H9 (cell line): Measurements from ENCODE around the gene PRLH. TPM values are rescaled to one million over a fixed set of nuclear protein-coding genes. Genes with fewer than 3 reads are reported as not detected.

Source experiments
- DNase-seq: peaks from one replicate; pipeline ENCODE4 v3.0.0-alpha.2; 2017
- H2AFZ ChIP-seq: one replicate; pipeline ENCODE4 v1.6.1; 2013; ENCODE audit warnings: mild to moderate bottlenecking, low read length, control low read depth, moderate library complexity
- H2AK5ac ChIP-seq: 2 replicates; pipeline ENCODE4 v1.6.1; 2013; ENCODE audit warnings: low read length, control low read depth, mixed read lengths; ENCODE audit not compliant: insufficient read length
- H2BK120ac ChIP-seq: one replicate; pipeline ENCODE4 v1.6.1; 2013; ENCODE audit warnings: low read depth, mild to moderate bottlenecking, low read length, control low read depth, inconsistent platforms; ENCODE audit not compliant: poor library complexity, severe bottlenecking
- H2BK12ac ChIP-seq: 2 replicates; pipeline ENCODE4 v1.6.1; 2013; ENCODE audit warnings: low read length, control low read depth, mixed read lengths, low read depth; ENCODE audit not compliant: insufficient read length
- H2BK15ac ChIP-seq: 2 replicates; pipeline ENCODE4 v1.6.1; 2013; ENCODE audit warnings: low read depth, low read length, control low read depth
- H2BK20ac ChIP-seq: one replicate; pipeline ENCODE4 v1.6.1; 2013; ENCODE audit warnings: low read depth, mild to moderate bottlenecking, low read length, control low read depth, inconsistent platforms; ENCODE audit not compliant: poor library complexity, severe bottlenecking
- H2BK5ac ChIP-seq: 2 replicates; pipeline ENCODE4 v1.6.1; 2013; ENCODE audit warnings: low read length, control low read depth, mixed read lengths; ENCODE audit not compliant: insufficient read length
- H3K14ac ChIP-seq: 2 replicates; pipeline ENCODE4 v1.6.1; 2013; ENCODE audit warnings: low read length, control low read depth; ENCODE audit not compliant: insufficient read depth
- H3K18ac ChIP-seq: 2 replicates; pipeline ENCODE4 v1.6.1; 2013; ENCODE audit warnings: low read depth, mild to moderate bottlenecking, mixed read lengths, low read length, control low read depth; ENCODE audit not compliant: insufficient read length
- H3K23ac ChIP-seq: 2 replicates; pipeline ENCODE4 v1.6.1; 2013; ENCODE audit warnings: low read length, control low read depth, mixed read lengths, low read depth; ENCODE audit not compliant: insufficient read length
- H3K23me2 ChIP-seq: 2 replicates; pipeline ENCODE4 v1.6.1; 2013; ENCODE audit warnings: low read depth, mild to moderate bottlenecking, mixed read lengths, low read length, control low read depth; ENCODE audit not compliant: insufficient read length, poor library complexity, severe bottlenecking
- H3K27ac ChIP-seq: 2 replicates; pipeline ENCODE4 v1.5.1; 2013; ENCODE audit warnings: low read length, control low read depth, mixed read lengths, low read depth; ENCODE audit not compliant: insufficient read length
- H3K27me3 ChIP-seq: 2 replicates; pipeline ENCODE4 v1.6.1; 2013; ENCODE audit warnings: low read length, control low read depth, inconsistent platforms; ENCODE audit not compliant: insufficient read depth
- H3K4ac ChIP-seq: 2 replicates; pipeline ENCODE4 v1.6.1; 2013; ENCODE audit warnings: low read depth, mild to moderate bottlenecking, control low read depth, inconsistent platforms, low read length, moderate library complexity
- H3K4me1 ChIP-seq: 2 replicates; pipeline ENCODE4 v1.6.1; 2013; ENCODE audit warnings: low read length, control low read depth, inconsistent platforms; ENCODE audit not compliant: insufficient read depth
- H3K4me2 ChIP-seq: 2 replicates; pipeline ENCODE4 v1.6.1; 2013; ENCODE audit warnings: low read length, control low read depth, mixed read lengths; ENCODE audit not compliant: insufficient read length, insufficient read depth
- H3K56ac ChIP-seq: 2 replicates; pipeline ENCODE4 v1.6.1; 2013; ENCODE audit warnings: low read depth, mild to moderate bottlenecking, mixed read lengths, low read length, control low read depth; ENCODE audit not compliant: insufficient read length
- H3K79me1 ChIP-seq: 2 replicates; pipeline ENCODE4 v1.6.1; 2013; ENCODE audit warnings: low read depth, mild to moderate bottlenecking, moderate library complexity, low read length, control low read depth, inconsistent platforms; ENCODE audit not compliant: insufficient read depth, poor library complexity, severe bottlenecking
- H3K79me2 ChIP-seq: 2 replicates; pipeline ENCODE4 v1.6.1; 2013; ENCODE audit warnings: low read length, control low read depth, inconsistent platforms; ENCODE audit not compliant: insufficient read depth
- H3K9ac ChIP-seq: 2 replicates; pipeline ENCODE4 v1.6.1; 2013; ENCODE audit warnings: low read length, control low read depth, mixed read lengths; ENCODE audit not compliant: insufficient read length; ENCODE audit errors: extremely low read depth
- H3K9me3 ChIP-seq: one replicate; pipeline ENCODE4 v1.6.1; 2013; ENCODE audit warnings: low read depth, low read length, inconsistent platforms; ENCODE audit not compliant: control insufficient read depth
- H3T11ph ChIP-seq: one replicate; pipeline ENCODE4 v1.6.1; 2013; ENCODE audit warnings: mild to moderate bottlenecking, low read length, control low read depth, inconsistent platforms
- H4K20me1 ChIP-seq: one replicate; pipeline ENCODE4 v1.6.1; 2013; ENCODE audit not compliant: control insufficient read depth, insufficient read length, insufficient read depth
- H4K5ac ChIP-seq: 2 replicates; pipeline ENCODE4 v1.6.1; 2013; ENCODE audit warnings: low read depth, mild to moderate bottlenecking, mixed read lengths, low read length, control low read depth; ENCODE audit not compliant: insufficient read length
- H4K8ac ChIP-seq: replicated peaks from 2 replicates; pipeline ENCODE4 v1.6.1; 2013; ENCODE audit warnings: low read length, control low read depth, mixed read lengths, low read depth; ENCODE audit not compliant: insufficient read length
- H4K91ac ChIP-seq: 2 replicates; pipeline ENCODE4 v1.6.1; 2013; ENCODE audit warnings: low read depth, mild to moderate bottlenecking, moderate library complexity, mixed read lengths, low read length, control low read depth; ENCODE audit not compliant: insufficient read length
- H3K27ac Mint-ChIP-seq, 3 experiments: 2 replicates in 2 of 3; 3 replicates in 1 of 3; pipeline ENCODE4 v1.8.0; 2020 to 2021; ENCODE audit warnings: mixed read lengths in 3 of 3, mild to moderate bottlenecking in 1 of 3, moderate library complexity in 1 of 3
- H3K27me3 Mint-ChIP-seq: 2 replicates; pipeline ENCODE4 v1.8.0; 2021; ENCODE audit warnings: low read depth, mild to moderate bottlenecking, moderate library complexity, mixed read lengths
- H3K36me3 Mint-ChIP-seq, 3 experiments: 2 replicates in 2 of 3; 3 replicates in 1 of 3; pipeline ENCODE4 v1.8.0; 2020 to 2021; ENCODE audit warnings: low read depth in 3 of 3, mixed read lengths in 3 of 3; ENCODE audit not compliant: insufficient read depth in 1 of 3
- H3K4me1 Mint-ChIP-seq, 2 experiments: 2 replicates each; pipeline ENCODE4 v1.8.0; 2020; ENCODE audit warnings: mixed read lengths in 2 of 2
- H3K4me3 Mint-ChIP-seq, 2 experiments: 2 replicates in 1 of 2; 3 replicates in 1 of 2; pipeline ENCODE4 v1.8.0; 2020 to 2021; ENCODE audit warnings: mild to moderate bottlenecking in 2 of 2, mixed read lengths in 2 of 2, moderate library complexity in 1 of 2
- H3K9me3 Mint-ChIP-seq, 2 experiments: 2 replicates in 1 of 2; 3 replicates in 1 of 2; pipeline ENCODE4 v1.8.0; 2020; ENCODE audit warnings: mild to moderate bottlenecking in 2 of 2, mixed read lengths in 2 of 2, moderate library complexity in 1 of 2
- WGBS: extraction: QIAGEN DNeasy Blood & Tissue Kit; methylation state at CpG from one replicate; pipeline ENCODE4 v1.1.7; 2013; ENCODE audit warnings: missing lambda C conversion rate, low lambda C conversion rate, mixed read lengths; ENCODE audit not compliant: insufficient read length; ENCODE audit errors: extremely low coverage; 5-methylcytosine and 5-hydroxymethylcytosine counted together
- total RNA-seq: library from RNA; stranded (reverse); gene quantifications from 2 replicates; pipeline ENCODE4 v1.2.1, GENCODE V29; 2021
- TF ChIP-seq, protein P1 (sequence below): fragments of 200-600 bp; sonication (generic); conservative IDR thresholded peaks from 3 replicates; pipeline ENCODE4 v1.8.0; 2021; ENCODE audit warnings: antibody characterized with exemption, mild to moderate bottlenecking

The PRLH gene
- total RNA-seq, 1 experiment from 2014 or later, result not detected

DNA sequence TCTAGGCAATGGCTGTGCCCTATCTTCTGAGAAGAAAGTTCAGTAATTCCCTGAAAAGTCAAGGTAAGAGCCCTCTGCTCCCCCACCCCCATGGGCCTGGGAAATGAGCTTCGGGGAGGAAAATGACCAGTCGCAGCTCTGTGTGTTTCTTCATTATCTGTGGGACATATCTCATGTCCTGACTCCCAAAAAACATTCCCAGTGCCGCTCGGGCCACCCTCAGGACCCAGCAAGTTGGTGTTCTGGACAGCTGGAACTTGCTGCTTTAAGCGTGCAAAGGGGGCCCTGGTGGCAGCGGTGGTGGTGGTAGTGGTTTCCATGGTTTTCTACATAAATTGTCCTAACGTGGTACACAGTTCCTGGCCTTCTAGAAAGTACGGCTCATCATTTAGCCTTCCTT lies 17.2 kb upstream of the PRLH start:
- Histone ChIP-seq H3K14ac (no peak overlapping the region), H3K56ac (no peak overlapping the region), H4K91ac (no peak overlapping the region), H3K18ac (no peak overlapping the region), H4K8ac (no peak overlapping the region), H3K4me2 (no peak overlapping the region), H2AK5ac (no peak overlapping the region), H3K23me2 (no peaks in the 10 kb centered on the region), H3K79me2 (no peaks in the 10 kb centered on the region), H4K20me1 (no peaks in the 10 kb centered on the region), H3K79me1 (no peaks in the 10 kb centered on the region), H3K9ac (no peak overlapping the region), H3T11ph (no peak overlapping the region), H2BK120ac (no peak overlapping the region), H3K4me1 (no peaks in the 10 kb centered on the region; the same call in 1 of the 2 replicates), H2BK5ac (no peak overlapping the region), H2AFZ (no peak overlapping the region), H3K9me3 (peaks cover 4% of the 10 kb centered on the region), H3K27me3 (no peaks in the 10 kb centered on the region), H2BK20ac (no peak overlapping the region), H2BK12ac (no peak overlapping the region), H3K4ac (no peak overlapping the region), H2BK15ac (no peak overlapping the region), H4K5ac (no peak overlapping the region), H3K23ac (no peak overlapping the region), H3K27ac (no peak overlapping the region)
- peaks cover 2% of the 10 kb centered on the region in 2 experiments; a peak in 2 of 4 replicates for H3K4me1 Mint-ChIP-seq
- H3K27ac Mint-ChIP-seq, result no peak overlapping the region; a peak in 1 of 7 replicates
- H3K4me3 Mint-ChIP-seq, result no peak overlapping the region
- DNase-seq, result no peak
- TF ChIP-seq, protein P1, sequence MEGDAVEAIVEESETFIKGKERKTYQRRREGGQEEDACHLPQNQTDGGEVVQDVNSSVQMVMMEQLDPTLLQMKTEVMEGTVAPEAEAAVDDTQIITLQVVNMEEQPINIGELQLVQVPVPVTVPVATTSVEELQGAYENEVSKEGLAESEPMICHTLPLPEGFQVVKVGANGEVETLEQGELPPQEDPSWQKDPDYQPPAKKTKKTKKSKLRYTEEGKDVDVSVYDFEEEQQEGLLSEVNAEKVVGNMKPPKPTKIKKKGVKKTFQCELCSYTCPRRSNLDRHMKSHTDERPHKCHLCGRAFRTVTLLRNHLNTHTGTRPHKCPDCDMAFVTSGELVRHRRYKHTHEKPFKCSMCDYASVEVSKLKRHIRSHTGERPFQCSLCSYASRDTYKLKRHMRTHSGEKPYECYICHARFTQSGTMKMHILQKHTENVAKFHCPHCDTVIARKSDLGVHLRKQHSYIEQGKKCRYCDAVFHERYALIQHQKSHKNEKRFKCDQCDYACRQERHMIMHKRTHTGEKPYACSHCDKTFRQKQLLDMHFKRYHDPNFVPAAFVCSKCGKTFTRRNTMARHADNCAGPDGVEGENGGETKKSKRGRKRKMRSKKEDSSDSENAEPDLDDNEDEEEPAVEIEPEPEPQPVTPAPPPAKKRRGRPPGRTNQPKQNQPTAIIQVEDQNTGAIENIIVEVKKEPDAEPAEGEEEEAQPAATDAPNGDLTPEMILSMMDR, result no peak
- WGBS, result no CpG with 5 or more reads among the region's 8 CpGs
- H3K9me3 Mint-ChIP-seq, result peaks cover 0 to 15% of the 10 kb centered on the region in 2 experiments; a peak in 4 of 5 replicates
- peaks cover 3% of the 10 kb centered on the region for H3K27me3 Mint-ChIP-seq
- H3K36me3 Mint-ChIP-seq, result peaks cover 0 to 12% (median 6%) of the 10 kb centered on the region in 3 experiments; a peak in 3 of 7 replicates
